ENCODE results near the gene SUFU. TPM values are rescaled to one million over a fixed set of nuclear protein-coding genes. Genes with fewer than 3 reads are reported as not detected.

SUFU gene
- total and polyA plus RNA-seq, 2 of the 13 experiments (the other 11 are each of a cell fraction or from before 2014, with no cell fraction given), result 2.9 to 5.5 TPM

DNA sequence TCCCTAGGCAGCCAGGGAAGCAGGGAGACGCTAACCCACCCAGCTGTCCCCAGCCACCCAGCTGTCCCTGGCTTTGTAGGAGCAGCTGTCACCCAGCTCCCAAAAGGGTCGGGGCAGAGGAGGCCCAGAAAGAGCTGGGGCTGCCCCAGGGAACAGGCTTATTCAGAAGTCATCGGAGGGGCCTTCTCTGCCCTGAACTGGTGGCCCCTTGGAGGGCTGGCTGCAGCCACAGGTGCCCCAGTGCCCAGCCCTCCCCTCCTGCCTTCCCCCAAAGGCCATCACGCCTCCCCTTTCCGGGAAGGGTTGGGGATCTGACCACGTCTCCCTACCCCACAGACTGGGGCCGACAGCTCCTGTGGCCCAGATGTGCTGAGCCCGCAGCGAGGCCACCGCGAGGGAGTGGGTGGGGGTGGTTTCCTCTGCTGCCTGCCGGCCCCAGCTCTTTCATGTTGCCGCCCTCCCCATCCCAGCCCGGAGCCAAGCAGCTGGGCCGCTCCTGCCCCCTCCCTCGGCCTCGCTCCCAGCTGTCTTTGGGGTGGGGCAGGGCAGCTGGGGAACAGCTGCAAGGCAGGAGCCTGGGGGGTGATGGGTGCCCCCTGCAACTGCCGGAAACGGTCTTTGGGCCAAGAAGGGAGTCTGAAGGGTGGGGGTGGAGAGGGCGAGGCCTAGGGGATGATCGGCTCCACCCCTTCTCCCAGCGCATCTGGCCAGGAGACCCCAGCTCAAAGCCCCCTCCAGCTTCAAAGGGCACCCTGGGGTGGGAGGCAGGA, 157.3 kb downstream of the SUFU start (continued):
- TF ChIP-seq, protein P1, sequence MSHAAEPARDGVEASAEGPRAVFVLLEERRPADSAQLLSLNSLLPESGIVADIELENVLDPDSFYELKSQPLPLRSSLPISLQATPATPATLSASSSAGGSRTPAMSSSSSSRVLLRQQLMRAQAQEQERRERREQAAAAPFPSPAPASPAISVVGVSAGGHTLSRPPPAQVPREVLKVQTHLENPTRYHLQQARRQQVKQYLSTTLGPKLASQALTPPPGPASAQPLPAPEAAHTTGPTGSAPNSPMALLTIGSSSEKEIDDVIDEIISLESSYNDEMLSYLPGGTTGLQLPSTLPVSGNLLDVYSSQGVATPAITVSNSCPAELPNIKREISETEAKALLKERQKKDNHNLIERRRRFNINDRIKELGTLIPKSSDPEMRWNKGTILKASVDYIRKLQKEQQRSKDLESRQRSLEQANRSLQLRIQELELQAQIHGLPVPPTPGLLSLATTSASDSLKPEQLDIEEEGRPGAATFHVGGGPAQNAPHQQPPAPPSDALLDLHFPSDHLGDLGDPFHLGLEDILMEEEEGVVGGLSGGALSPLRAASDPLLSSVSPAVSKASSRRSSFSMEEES (CRISPR knock-in tag; IDR thresholded peaks at IDR 0.05), result no peak
- TF ChIP-seq ZNF543 (CRISPR knock-in tag; IDR thresholded peaks at IDR 0.05) (peak; percentile 58; the same call in 1 of the 2 replicates), SOX5 (CRISPR knock-in tag; IDR thresholded peaks at IDR 0.05; ENCODE audit: borderline replicate concordance) (no peak; the same call in 1 of the 2 replicates), MBD4 (IDR thresholded peaks at IDR 0.05; ENCODE audit: borderline replicate concordance, low read length) (no peak), ZNF713 (CRISPR knock-in tag; IDR thresholded peaks at IDR 0.05) (no peak), FOXM1 (CRISPR knock-in tag; IDR thresholded peaks at IDR 0.05) (no peak), POLR2G (IDR thresholded peaks at IDR 0.05; ENCODE audit: low read depth, low read length) (no peak; the same call in 1 of the 2 replicates), NCOA2 (CRISPR knock-in tag; IDR thresholded peaks at IDR 0.05) (peak; percentile 68), ZNF510 (CRISPR knock-in tag; IDR thresholded peaks at IDR 0.05; ENCODE audit: low read depth) (no peak), ISX (CRISPR knock-in tag; conservative IDR thresholded peaks at IDR 0.05) (no peak), HOXD1 (CRISPR knock-in tag; IDR thresholded peaks at IDR 0.05) (0 out of 2 replicates have a peak, but pooled peaks have one; percentile 37), SP1 (IDR thresholded peaks at IDR 0.05) (no peak), SP1 (CRISPR knock-in tag; IDR thresholded peaks at IDR 0.05) (peak; percentile 43; the same call in 1 of the 2 replicates), RBM39 (IDR thresholded peaks at IDR 0.05; ENCODE audit: low read depth, low read length, poor library complexity, severe bottlenecking) (no peak), ZNF775 (CRISPR knock-in tag; IDR thresholded peaks at IDR 0.05; ENCODE audit: borderline replicate concordance) (no peak; the same call in 1 of the 2 replicates), HIVEP1 (CRISPR knock-in tag; IDR thresholded peaks at IDR 0.05) (peak; percentile 81), CENPX (CRISPR knock-in tag; IDR thresholded peaks at IDR 0.05) (no peak)
- TF ChIP-seq, protein P2, sequence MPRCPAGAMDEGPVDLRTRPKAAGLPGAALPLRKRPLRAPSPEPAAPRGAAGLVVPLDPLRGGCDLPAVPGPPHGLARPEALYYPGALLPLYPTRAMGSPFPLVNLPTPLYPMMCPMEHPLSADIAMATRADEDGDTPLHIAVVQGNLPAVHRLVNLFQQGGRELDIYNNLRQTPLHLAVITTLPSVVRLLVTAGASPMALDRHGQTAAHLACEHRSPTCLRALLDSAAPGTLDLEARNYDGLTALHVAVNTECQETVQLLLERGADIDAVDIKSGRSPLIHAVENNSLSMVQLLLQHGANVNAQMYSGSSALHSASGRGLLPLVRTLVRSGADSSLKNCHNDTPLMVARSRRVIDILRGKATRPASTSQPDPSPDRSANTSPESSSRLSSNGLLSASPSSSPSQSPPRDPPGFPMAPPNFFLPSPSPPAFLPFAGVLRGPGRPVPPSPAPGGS (CRISPR knock-in tag; IDR thresholded peaks at IDR 0.05), result no peak
- TF ChIP-seq, protein P3, sequence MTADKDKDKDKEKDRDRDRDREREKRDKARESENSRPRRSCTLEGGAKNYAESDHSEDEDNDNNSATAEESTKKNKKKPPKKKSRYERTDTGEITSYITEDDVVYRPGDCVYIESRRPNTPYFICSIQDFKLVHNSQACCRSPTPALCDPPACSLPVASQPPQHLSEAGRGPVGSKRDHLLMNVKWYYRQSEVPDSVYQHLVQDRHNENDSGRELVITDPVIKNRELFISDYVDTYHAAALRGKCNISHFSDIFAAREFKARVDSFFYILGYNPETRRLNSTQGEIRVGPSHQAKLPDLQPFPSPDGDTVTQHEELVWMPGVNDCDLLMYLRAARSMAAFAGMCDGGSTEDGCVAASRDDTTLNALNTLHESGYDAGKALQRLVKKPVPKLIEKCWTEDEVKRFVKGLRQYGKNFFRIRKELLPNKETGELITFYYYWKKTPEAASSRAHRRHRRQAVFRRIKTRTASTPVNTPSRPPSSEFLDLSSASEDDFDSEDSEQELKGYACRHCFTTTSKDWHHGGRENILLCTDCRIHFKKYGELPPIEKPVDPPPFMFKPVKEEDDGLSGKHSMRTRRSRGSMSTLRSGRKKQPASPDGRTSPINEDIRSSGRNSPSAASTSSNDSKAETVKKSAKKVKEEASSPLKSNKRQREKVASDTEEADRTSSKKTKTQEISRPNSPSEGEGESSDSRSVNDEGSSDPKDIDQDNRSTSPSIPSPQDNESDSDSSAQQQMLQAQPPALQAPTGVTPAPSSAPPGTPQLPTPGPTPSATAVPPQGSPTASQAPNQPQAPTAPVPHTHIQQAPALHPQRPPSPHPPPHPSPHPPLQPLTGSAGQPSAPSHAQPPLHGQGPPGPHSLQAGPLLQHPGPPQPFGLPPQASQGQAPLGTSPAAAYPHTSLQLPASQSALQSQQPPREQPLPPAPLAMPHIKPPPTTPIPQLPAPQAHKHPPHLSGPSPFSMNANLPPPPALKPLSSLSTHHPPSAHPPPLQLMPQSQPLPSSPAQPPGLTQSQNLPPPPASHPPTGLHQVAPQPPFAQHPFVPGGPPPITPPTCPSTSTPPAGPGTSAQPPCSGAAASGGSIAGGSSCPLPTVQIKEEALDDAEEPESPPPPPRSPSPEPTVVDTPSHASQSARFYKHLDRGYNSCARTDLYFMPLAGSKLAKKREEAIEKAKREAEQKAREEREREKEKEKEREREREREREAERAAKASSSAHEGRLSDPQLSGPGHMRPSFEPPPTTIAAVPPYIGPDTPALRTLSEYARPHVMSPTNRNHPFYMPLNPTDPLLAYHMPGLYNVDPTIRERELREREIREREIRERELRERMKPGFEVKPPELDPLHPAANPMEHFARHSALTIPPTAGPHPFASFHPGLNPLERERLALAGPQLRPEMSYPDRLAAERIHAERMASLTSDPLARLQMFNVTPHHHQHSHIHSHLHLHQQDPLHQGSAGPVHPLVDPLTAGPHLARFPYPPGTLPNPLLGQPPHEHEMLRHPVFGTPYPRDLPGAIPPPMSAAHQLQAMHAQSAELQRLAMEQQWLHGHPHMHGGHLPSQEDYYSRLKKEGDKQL (CRISPR knock-in tag; IDR thresholded peaks at IDR 0.05; ENCODE audit: low read depth), result peak; percentile 69; the same call in 1 of the 2 replicates
- TF ChIP-seq, protein P4, sequence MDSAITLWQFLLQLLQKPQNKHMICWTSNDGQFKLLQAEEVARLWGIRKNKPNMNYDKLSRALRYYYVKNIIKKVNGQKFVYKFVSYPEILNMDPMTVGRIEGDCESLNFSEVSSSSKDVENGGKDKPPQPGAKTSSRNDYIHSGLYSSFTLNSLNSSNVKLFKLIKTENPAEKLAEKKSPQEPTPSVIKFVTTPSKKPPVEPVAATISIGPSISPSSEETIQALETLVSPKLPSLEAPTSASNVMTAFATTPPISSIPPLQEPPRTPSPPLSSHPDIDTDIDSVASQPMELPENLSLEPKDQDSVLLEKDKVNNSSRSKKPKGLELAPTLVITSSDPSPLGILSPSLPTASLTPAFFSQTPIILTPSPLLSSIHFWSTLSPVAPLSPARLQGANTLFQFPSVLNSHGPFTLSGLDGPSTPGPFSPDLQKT (CRISPR knock-in tag; IDR thresholded peaks at IDR 0.05; ENCODE audit: borderline replicate concordance), result no peak

Data from HepG2 (cell line).